ENCODE measurements around the gene ZDHHC8. TPM values are rescaled to one million over a fixed set of nuclear protein-coding genes. Genes with fewer than 3 reads are reported as not detected.

Gene ZDHHC8
- total and polyA plus RNA-seq, 12 donors = 5.7 to 109 (median 36.1) TPM

DNA sequence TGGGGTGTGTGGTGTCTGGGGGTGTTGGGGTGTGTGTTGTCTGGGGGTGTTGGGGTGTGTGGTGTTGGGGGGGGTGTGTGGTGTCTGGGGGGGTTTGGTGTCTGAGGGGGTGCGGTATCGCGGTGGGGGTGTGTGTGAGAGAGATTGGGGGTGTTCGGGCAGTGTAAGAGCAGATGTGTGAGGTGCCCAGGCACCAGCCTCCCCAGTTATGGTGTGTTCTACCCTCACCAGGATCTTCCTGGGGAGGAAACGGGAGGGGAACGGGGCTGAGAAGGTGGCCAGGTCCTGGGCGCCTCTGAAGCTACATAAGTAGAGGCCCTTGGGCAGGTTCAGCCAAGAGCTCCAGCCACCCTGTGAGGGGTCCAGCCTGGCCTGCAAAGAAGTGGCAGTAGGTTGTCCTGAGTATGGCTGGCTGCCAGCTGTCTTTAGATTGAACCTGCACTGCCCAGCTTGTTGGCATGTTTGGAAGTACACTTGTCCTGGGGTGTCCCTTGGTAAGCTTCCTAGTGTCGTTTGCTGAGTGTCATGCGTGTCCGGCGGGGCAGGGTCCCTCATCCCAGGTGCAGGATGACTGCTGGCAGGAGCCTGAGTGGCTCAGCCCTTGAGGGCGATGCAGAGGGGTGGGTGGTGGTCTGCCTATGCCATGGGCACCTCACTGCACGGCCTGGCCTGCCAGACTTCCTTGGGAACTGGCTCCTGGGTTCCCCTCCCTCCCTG is 8.1 kb upstream of the ZDHHC8 start:
- 94 to 100% (median 96%) methylated on average over 7 to 13 of the region's 13 CpGs for WGBS, 4 donors
- H3K36me3 ChIP-seq (replicated peaks in 1 of 2) = peaks cover 0 to 42% of the 10 kb centered on the region in 2 donors
- TF ChIP-seq POLR2A (IDR thresholded peaks at IDR 0.05) = no peak
- TF ChIP-seq, protein P1, sequence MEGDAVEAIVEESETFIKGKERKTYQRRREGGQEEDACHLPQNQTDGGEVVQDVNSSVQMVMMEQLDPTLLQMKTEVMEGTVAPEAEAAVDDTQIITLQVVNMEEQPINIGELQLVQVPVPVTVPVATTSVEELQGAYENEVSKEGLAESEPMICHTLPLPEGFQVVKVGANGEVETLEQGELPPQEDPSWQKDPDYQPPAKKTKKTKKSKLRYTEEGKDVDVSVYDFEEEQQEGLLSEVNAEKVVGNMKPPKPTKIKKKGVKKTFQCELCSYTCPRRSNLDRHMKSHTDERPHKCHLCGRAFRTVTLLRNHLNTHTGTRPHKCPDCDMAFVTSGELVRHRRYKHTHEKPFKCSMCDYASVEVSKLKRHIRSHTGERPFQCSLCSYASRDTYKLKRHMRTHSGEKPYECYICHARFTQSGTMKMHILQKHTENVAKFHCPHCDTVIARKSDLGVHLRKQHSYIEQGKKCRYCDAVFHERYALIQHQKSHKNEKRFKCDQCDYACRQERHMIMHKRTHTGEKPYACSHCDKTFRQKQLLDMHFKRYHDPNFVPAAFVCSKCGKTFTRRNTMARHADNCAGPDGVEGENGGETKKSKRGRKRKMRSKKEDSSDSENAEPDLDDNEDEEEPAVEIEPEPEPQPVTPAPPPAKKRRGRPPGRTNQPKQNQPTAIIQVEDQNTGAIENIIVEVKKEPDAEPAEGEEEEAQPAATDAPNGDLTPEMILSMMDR (IDR thresholded peaks at IDR 0.05) = no peak

DNA sequence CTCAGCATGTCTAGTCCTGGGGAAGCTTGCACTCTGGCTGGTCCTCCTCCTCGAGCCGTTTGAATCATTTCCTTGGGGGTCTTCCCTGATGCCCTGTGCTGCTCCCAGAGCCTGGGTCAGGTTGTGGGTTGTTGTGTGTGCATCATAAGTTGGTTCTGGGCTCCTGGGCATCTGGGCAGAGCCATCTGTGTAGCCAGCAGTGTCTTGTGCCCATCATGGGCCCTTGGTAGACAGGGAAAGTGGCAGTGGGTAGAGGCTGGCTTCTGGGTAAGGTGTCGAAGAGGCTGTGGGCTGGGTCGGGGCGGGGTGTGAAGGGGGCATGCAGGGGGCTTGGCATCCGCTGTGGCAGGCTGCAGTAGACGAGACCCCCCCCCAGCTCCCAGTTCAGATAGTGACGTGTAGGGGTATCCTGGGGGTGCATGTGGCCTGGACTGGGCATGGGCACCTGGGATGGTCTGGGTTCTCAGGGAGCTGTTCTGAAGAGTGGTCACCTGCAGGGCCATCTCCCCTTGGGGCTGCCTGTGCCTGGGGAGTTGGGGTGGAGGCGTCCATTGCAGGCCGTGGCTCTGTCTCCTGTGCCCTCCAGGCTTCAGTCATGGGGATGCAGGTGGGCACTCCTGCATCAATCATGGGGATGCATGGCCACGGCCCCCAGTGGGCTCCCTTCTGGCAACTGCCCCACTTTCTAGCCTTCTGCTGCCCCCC is 7.4 kb upstream of the ZDHHC8 start:
- peaks cover 12 to 19% of the 10 kb centered on the region in 2 donors for H3K4me1 ChIP-seq (replicated peaks in 1 of 2)

More for the DNA sequence above, 8.1 kb upstream of the ZDHHC8 start:
- H3K4me3 ChIP-seq = no peak overlapping the region
- intact Hi-C loops (cut with DNase I) = loop anchor here in 1 of 2 donors (5.0 kb wide), 1 partner anchor 151 kb away; no protein-coding TSS in a partner anchor
- no peaks in the 10 kb centered on the region for H3K27me3 ChIP-seq
- no peak for DNase-seq
- no peak overlapping the region for H3K27ac ChIP-seq
- no peaks in the 10 kb centered on the region for H3K9me3 ChIP-seq (replicated peaks in 1 of 3)
- H3K4me1 ChIP-seq (replicated peaks in 1 of 2) = peaks cover 15 to 26% of the 10 kb centered on the region in 2 donors

DNA sequence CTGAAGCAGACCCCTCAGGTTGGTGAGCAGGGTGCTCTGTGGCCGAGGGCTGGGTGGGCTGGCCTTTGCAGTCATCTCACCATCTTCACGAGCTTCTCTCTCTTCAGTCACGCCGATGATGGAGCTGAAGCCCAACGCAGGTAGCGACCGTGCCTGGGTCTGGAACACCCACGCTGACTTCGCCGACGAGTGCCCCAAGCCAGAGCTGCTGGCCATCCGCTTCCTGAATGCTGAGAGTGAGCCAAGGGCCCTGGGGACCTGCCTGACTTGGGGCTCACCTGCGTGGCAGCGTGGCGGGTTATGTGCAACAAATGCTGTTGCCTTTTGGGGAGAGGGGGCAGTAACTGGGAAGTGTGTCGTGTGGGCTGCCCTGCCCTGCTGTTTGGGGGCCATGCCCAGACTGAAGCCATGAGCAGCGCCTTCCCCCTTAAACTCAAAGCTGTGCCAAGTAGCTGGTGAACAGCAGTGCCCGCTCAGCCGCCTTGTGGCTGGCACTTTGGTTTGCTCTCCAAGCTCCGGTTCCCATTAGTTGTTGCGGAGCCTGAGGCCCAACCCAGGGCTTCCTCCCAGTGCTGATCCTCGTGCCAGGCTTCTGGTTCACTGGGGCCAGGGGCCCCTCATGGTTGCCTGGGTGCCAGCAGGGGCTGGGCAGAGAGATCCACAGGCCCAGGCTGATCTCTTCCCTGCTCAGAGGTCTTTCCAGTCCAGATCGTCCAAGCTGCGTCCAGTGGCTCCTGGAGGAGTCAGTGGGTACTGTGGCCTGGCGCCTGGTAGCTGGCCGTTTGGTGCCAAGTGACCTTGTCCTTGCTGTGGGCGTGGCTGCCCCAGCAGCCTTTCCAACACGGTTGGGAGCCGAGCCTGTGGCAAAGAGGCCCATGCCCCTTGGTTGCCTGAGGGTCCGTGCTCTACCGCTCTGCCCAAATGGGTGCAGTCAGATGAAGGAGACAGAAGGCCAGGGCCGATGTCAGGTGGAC is 6.1 kb upstream of the ZDHHC8 start:
- no peaks in the 10 kb centered on the region for H3K27me3 ChIP-seq
- H3K4me1 ChIP-seq (replicated peaks in 1 of 2) = peaks cover 12 to 14% of the 10 kb centered on the region in 2 donors
- WGBS, 4 donors = 68 to 89% (median 78%) methylated on average over 8 to 32 of the region's 32 CpGs
- H3K9me3 ChIP-seq (replicated peaks in 1 of 3) = no peaks in the 10 kb centered on the region
- peak overlapping the region in 4 of 5 donors; percentile 39 to 80 (median 72) for H3K27ac ChIP-seq
- TF ChIP-seq, protein P1 (IDR thresholded peaks at IDR 0.05) = peak in 4 of 6 experiments; percentile 38 to 46 (median 42)
- TF ChIP-seq POLR2A (IDR thresholded peaks at IDR 0.05) = peak in 1 of 2 donors; percentile 61
- intact Hi-C loops (cut with DNase I) = no loop called here
- H3K4me3 ChIP-seq = no peak overlapping the region
- peaks cover 0 to 27% of the 10 kb centered on the region in 2 donors for H3K36me3 ChIP-seq (replicated peaks in 1 of 2)
- peak; percentile 69 to 91 (median 84) for DNase-seq

More for the DNA sequence above, 7.4 kb upstream of the ZDHHC8 start:
- Histone ChIP-seq H3K4me3 (no peak overlapping the region), H3K36me3 (replicated peaks in 1 of 2) (peaks cover 0 to 40% of the 10 kb centered on the region in 2 donors), H3K9me3 (replicated peaks in 1 of 3) (no peaks in the 10 kb centered on the region), H3K27me3 (no peaks in the 10 kb centered on the region), H3K27ac (no peak overlapping the region)
- no peak for TF ChIP-seq POLR2A (IDR thresholded peaks at IDR 0.05)
- TF ChIP-seq, protein P1 (IDR thresholded peaks at IDR 0.05) = no peak
- intact Hi-C loops (cut with DNase I) = loop anchor here in 1 of 2 donors (5.0 kb wide), 1 partner anchor 152 kb away; no protein-coding TSS in a partner anchor
- DNase-seq = no peak
- WGBS, 4 donors = 80 to 96% (median 91%) methylated on average over 3 to 11 of the region's 11 CpGs
